SK-N-DZ (cell line): ENCODE measurements around the gene PPP1R12B.
"Not testable (repeated sequence)": the region's sequence is repeated elsewhere in the genome, so short reads cannot be mapped to it uniquely, and the experiment has no call there.

Experiments used
- DNase-seq: peaks from one replicate; pipeline ENCODE4 v3.0.0-alpha.2; 2015; ENCODE audit warnings: low spot score
- small RNA-seq, 2 experiments: library from RNA; depleted of rRNA; stranded (forward); fragments of <200 nt; gene quantifications; one replicate each; pipeline ENCODE3, GENCODE V24; 2014

Gene PPP1R12B

GRCh38 chr1:202629257-202629811 is 280.8 kb downstream of the PPP1R12B start:
- DNase-seq = not testable (repeated sequence)

DNA sequence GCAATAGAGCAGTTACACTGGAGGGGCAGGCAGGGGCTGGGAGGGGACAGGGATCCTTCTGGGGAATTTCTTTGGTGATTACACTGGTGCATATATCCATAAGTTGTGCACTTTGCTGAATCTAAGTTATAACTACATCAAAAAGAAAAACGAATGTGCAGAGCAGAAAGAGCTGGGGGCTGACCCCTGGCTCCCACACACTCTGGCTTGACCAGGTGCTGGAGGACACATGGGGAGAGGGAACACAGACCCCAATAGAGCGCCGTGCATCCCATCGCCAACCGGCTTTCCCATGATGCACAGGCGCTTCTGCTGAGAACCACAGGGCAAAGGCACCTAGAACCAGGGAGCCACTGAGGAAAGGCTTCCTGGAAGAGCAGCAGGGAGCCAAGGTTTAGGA is 281.6 kb downstream of the PPP1R12B start:
- DNase-seq = not testable (repeated sequence)

DNA sequence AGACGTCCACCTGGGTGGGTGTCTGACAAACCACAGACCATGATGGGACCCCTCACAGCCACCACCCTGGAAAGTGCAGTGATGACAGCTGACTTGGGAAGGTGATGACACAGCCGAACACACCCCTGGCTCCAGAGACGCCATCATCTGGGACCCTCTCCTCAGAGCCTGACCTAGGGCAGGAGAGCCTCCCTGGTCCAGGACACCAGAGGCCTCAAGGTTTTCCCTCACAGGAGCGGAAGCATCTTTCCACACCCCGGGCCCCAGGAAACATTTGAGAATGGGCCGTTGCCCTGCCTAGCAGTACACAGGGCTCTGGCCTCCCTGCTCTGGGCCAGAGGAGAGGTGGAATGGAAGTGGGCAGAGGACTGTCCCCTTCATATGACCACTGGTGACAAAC is 282.0 kb downstream of the PPP1R12B start:
- DNase-seq = no peak

GRCh38 chr1:202631076-202631923 is 282.8 kb downstream of the PPP1R12B start:
- DNase-seq = no peak

DNA sequence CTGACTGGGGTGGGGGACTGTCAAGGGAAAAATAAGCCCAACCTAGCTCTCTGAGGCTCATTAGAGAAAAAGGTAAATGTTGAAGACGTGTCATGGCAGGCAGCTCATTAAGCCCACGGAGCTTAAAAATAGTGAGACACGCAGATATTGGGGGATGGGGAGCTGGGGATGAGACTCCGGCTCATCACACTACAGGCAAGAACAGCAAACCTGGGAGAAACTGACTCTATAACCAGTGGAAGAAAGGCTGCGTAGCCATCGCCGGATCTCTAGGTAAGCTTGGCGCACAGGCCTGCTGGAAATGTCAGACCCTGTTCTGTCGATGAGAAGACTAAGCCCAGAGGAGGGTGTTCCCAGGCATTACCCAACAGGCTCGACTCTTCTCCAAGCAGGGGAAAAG is 283.7 kb downstream of the PPP1R12B start:
- DNase-seq = no peak

GRCh38 chr1:202636171-202636570 is 287.7 kb downstream of the PPP1R12B start:
- DNase-seq = not testable (repeated sequence)

- not testable (repeated sequence) for DNase-seq
Observed at GRCh38 chr1:202637321-202638018, 289.0 kb downstream of the PPP1R12B start.

GRCh38 chr1:202638019-202638700 is 289.7 kb downstream of the PPP1R12B start:
- DNase-seq = no peak

- not testable (repeated sequence) for DNase-seq
Observed at GRCh38 chr1:202638701-202639305, 290.3 kb downstream of the PPP1R12B start.

DNA sequence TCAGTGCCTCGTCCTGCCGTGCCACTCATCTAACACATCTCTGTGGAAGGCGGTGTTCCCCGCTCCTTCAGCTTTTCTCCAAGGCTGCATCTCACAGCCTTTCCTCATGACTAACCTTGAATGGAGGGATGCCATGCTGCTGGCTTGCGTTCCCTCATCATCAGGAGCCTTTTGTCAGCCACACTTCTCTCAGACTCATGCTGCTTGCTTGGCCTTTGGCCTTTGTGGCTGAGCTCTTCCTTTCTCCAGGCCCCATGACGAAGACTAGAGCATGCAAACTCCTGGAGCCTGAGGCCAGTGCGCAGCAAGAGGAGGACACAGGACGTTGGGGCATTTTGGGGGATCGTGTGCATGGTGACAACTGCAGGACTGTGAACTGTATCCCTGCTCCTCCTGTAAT is 291.0 kb downstream of the PPP1R12B start:
- DNase-seq = no peak

DNA sequence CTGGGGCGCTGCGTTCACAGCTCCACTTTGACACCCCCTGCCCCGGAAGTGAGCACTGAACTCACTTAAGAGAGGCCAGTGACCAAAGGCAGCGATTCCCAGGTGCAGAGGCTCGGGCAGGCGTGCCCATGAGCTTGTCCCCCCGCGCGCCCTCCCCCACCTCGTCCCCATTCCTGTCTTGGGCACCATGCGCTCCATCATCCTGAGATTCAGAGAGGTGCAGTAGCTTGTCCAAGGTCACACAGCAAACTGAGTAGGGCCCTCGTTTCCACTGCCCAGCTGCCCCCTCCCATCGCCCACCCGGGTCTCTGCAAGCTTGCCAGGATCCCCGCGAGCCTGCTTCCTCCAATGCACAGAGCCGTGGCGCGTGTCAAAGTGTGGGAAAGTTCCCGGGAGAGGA is 293.7 kb downstream of the PPP1R12B start:
- no peak for DNase-seq

Small RNA genes within 50 kb of the gene (small RNA-seq; reads per million reads assigned to genes)
- gene AC099336.2 = 0.03 to 0.09 reads per million in 2 experiments
- 0.03 to 0.04 reads per million in 2 experiments for gene RF00156
- 0 reads per million in 2 experiments for gene RNU6-89P
